Fibroblast of skin of scalp (primary cell): Measurements from ENCODE around the gene ZNF280C.
"Not testable (repeated sequence)": the region's sequence is repeated elsewhere in the genome, so short reads cannot be mapped to it uniquely, and the experiment has no call there.

Source experiments
- DNase-seq: peaks from one replicate; pipeline ENCODE4 v3.0.0-alpha.2; 2013

ZNF280C gene

DNA sequence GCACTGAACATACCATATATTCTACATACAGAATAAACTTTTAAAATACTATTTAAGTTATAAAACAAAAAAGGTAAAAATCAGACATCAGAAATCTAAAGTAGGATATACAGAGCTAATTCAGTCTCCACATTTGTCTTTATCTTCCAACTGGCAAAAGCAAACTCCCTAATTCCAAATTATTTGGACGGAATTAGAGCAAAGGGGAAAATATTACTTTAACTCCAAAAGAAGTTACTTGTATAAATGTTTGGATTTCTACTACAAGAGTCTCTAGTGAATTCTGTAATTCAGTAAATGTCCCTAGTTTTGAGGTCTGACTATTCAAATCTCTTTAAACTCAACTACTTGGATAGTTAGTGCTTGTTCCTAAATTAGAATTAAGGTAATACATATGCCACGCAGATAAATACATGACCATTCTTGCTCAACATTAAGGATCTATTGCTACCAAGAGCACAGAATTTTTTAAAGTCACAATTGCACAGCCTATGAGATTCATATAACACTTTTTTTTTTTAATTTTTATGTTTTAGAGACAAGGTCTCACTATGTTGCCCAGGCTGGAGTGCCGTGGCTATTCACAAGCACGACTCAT is 7.3 kb downstream of the ZNF280C start:
- no peak for DNase-seq

DNA sequence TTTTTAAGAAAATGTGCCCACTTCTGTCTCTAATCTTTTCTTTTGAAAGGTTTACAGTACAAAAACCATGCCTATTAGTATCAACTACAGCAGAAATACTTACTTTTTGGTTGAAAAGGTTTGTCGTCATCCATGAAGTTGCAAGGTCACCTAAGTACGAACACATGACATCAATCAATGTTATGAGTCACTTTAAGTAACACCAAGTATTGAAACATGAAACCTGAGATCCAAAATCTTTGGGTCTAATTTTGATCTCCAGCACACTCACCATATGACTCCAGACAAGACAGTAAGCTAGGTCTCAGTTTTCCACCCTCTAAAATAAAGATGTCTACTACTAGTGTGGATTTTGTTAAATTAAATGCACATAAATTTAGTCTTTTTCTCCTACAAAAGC is 8.4 kb downstream of the ZNF280C start:
- DNase-seq: no peak

DNA sequence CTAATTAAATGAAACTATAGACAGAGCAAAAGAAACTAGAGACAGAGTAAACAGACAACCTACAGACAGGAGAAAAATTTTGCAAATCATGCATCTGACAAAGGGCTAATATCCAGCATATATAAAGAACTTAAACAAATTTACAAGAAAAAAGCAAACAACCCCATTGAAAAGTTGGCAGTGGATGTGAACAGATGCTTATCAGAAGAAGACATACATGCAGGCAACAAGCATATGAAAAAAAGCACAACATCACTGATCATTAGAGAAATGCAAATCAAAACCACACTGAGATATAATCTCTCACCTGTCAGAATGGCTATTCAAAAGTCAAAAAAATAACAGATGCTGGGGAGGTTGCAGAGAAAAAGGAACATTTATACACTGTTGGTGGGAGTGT is 14.8 kb downstream of the ZNF280C start:
- DNase-seq: no peak

DNA sequence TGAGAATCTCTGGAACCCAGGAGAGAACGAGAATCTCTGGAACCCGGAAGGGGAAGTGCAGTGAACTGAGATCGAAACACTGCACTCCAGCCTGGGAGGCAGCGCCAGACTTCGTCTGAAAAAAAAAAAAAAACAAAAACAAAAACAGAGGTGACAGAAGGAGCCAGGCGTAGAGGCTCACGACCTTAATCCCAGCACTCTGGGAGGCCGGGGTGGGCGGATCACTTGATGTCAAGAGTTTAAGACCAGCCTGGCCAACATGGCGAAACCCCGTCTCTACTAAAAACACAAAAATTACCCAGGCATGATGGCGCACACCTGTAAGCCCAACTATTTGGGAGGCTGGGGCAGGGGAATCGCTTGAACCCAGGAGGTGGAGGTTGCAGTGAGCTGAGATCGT is 17.0 kb downstream of the ZNF280C start:
- DNase-seq: no peak

DNA sequence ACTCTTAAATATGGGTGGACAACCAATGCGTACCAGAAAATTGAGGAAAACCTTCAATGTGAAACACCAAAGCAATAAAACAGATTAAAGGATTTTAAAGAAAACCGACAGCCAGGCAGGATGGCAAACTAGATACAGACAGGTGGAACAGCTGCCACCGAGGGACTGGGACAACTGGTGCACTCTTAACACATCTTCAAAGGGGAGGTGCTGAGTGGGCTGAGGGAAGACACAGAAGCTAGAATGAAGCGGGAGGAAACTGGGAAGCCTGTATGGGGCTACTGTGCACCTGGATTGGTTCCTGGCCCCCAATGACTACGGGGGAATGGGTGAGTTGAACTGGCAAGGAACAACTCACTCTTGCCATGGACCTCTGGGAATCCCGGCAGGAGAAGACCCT is 20.7 kb downstream of the ZNF280C start:
- no peak for DNase-seq

DNA sequence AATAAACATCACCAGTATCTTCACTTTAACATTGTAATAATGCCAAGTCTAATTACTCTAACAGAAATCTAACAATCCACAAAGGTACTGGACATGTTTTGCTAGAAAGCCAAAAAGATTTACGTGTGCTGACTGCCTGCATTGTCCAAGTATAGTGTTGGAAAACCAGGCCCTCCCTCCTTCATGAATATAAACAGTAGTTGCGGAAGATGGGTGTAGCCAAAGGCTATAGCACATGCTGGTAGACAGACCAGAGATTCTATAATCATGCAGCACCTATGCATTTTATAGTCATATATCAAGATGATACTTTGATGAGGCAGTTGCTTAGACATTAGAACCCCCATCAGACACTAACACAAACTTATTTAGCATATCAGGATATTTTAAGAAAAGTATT is 22.6 kb downstream of the ZNF280C start:
- DNase-seq: no peak

DNA sequence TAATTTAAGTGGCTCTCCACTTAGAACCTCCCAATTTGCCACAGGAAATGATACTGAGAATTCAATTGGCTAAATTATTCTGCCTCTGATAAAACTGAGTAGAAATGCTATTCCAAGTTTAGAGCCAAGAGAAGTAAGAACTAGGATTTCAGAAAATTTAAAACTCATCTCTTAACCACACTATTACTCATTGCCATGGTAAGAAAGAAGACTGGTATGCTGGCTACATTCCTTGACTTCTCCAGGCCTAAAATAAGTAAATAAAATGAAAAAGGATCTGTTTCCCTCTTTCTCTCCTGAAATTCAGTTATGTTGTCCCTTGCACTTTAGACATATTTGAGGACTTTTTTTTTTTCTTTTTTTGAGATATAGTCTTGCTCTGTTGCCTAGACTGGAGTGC is 23.3 kb downstream of the ZNF280C start:
- peak; percentile 80 for DNase-seq

DNA sequence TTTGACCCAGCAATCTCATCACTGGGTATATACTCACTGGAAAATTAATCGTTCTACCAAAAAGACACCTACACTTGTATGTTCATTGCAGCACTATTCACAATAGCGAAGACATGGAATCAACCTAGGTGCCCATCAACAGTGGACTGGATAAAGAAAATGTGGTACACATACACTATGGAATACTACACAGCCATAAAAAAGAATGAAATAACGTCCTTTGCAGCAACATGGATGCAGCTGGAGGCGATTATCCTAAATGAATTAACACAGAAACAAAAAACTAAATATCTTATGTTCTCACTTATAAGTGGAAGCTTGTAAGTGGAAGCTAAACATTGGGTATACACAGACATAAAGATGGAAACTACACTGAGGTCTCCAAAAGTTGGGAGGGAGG is 37.5 kb downstream of the ZNF280C start:
- not testable (repeated sequence) for DNase-seq

DNA sequence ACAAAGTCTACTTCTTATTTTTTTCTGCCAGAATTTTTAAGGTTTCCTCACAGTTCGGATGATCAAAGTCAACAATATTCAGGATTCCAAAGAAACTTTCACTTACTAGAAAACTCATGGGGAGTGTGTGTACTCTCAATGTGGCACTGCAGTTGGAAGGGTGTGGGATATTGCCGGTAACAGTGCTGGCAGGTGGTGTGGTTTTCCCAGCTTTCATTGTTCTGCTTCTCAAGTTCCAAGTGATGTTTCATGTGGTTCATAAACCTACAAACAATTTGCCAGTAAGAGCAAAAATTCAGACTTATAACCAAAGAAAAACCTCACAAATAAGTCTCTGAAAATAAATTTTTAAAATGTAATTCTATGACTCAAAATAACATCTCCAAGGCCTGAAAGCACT is 39.8 kb downstream of the ZNF280C start:
- no peak for DNase-seq

DNA sequence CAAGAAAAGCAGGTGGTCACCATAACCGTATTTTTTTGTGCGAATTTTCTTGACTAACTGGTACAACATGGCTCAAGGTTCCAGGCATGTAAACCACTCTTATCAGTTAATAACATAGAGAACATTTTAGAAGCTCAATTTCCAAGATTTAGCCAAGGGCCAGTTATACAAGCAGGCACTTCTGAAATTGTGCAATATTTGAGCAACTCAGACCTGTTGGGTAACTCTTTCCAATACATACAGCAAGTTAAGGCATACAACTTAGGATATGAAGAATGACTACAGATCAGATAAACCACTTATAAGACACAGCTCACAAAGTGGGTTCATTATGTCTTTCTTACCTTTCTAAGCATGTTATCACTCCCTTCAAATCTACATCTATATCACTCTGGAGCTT is 43.9 kb downstream of the ZNF280C start:
- DNase-seq: no peak

DNA sequence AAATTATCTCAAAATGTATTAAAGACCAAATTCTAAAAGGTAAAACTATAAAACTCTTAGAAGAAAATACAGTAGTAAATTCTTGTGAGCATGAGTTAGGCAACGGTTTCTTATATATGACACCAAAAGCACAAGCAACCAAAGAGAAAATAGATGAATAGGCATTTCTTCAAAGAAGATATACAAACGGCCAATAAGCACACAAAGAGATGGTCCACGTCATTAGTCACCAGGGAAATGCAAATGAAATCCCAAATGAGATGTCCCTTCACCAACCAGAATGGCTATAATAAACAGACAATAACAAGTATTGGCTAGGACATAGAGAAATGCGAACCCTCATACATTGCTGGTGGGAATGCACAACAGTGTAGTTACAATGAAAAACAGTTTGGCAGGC is 52.4 kb downstream of the ZNF280C start:
- no peak for DNase-seq

DNA sequence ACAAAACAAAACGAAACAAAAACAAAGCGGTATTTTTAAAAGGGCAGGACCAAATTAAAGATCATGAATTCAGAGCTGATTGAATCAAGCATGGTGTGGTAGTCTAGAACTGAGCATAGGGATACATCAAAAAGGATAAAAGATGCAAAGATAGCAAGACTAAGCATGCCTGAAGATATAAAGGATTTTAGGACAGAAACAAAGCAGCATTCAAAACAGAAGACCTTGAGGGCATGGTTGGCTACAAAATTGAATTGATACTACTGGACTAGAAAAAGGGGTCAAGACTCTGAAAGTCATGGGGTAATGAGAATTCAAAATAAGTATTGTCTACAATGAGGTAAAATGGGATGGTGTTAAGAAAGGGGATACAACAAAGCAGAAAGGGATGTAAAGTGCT is 55.3 kb downstream of the ZNF280C start:
- no peak for DNase-seq

DNA sequence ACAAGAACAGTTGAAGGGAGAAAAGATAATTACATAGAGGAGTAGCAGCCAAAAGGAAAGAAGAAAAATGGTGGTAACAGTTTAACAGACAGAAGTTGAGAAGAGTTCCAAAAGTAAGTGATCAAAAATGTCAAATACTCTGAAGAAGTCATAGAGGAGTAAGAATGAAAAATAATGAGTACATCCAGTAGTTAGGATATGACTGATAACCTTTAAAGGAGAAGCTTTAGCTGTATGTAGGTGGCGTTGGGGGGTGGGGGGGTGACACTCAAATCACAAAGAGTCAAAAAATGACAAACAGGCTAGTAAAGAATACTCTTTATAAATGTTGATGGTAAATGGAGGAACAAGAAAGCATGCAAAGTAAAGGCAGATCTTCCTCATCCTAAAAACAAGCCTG is 56.3 kb downstream of the ZNF280C start:
- DNase-seq: no peak

DNA sequence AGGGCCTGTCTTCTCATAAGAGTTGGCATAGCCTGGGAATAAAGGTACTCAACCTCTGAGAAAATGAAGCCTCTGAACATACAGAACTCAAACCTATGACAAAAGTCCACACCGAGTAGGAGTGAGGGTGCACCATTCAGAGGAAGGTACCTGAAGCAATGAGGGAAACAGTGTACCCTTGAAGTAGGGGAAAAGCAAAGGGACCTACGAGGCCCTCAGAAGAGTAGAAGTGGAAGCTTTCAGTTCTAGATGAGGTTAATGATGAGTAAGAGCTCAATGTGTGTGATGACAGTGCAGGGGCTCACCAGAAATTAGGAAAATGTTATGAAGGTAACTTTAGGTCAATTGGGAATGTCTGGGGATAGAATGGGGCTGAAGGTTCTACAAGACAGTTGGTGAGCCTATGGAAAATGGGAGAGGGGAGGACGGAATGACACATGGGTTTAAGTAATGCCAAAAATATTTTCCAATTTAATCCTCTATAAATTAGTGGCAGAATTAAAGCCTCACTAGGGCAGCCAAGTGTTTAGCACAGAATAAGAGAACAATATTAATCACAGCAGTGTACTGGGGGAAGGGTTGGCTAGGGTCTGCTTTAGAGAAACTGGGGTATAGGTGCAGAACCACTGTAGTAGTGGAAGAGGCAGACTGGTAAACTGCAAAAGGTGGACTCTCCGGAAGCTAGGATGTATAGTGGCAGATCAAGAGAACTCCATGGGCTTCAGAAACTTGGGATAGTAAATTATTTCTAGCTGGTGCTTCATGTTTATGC is 57.1 kb downstream of the ZNF280C start:
- DNase-seq: no peak

DNA sequence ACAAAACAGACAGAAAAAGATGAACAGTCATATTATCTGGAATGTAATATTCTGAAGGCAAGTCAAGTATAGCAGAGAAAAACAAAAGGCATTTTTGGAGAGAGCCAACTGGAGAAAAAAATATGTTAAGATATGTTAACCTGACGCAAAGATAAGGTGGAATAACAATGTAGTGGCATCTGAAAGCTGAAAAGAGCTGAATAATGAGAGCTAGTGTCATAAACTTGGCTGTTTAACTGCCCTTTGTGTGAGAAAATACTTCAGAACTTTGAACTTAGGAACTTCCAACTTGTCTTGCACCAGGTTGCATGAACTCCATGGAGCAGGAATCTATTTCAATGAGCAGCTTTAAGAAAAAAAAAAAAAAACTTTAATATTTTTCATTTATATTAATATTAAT is 64.1 kb downstream of the ZNF280C start:
- no peak for DNase-seq

DNA sequence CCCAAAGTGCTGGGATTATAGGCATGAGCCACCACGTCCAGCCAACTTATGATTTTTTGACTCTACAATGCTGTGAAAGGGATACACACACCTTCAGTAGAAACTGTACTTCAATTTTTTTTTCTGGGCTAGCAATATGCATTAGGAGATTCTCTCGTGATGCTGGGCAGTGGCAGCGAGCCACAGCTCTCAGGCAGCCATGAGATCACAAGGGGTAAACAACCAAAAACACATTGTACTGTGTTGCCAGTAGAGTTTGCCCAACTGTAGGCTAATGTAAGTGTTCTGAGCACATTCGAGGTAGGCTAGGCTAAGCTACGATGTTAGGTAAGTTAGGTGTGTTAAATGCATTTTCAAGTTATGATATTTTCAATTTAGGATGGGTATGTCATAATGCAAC is 71.2 kb downstream of the ZNF280C start:
- no peak for DNase-seq

DNA sequence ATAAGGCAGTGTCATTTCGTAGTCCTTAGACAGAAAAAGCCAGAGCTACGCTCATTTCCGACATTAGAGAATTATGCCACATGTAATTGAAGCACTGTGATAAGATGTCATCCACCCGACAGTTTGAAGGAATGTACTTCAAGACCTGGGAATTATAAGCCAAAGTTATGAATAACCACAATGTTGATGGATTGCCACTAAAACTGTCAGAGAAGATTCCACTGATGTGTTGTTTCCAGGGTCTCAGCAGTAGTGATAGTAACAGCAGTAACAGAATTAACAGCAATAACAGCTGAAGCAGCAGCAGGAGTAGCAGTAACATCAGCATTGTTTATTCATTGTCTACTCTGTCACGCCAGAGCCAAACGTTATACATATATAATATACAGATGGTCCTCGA is 72.2 kb downstream of the ZNF280C start:
- peak; percentile 40 for DNase-seq

DNA sequence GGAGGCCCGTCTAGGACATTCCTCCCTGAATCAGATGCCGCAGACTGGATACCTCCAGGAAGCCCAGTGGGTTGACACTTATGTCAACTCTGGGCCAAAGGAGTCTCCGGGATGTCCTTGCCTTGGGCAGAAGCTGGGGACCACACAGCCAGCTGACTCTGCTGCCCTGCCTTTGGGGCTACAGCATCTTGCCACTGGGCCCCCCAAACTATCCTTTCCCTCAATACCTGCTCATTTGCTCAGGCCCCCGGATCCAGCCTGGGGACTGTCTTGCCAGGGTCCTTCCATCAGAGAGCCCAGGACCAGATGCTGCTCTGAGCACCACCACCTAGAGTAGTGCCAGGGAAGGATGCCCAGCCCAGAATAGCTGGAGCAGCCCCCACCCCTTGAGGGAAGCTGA is 77.9 kb downstream of the ZNF280C start:
- DNase-seq: no peak

DNA sequence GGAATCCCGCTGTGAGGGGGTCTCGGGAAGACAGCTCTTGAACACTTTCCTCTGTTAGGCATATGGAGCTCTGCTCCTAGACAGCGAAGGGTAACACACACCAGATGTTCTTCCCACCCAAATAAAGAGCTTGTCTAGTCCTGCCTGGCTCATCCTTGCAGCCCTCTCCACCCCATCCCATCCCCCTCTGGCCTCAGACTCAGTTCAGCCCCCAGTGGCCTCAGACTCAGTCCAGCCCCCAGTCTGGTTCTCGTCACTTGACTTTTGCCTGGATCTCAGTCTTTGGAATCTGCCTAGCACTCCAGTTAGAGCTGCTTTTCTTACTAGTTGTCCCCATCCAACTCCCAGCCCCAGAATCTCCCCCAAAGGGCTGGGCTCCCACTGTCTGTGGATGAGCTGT is 82.0 kb downstream of the ZNF280C start:
- DNase-seq: no peak

DNA sequence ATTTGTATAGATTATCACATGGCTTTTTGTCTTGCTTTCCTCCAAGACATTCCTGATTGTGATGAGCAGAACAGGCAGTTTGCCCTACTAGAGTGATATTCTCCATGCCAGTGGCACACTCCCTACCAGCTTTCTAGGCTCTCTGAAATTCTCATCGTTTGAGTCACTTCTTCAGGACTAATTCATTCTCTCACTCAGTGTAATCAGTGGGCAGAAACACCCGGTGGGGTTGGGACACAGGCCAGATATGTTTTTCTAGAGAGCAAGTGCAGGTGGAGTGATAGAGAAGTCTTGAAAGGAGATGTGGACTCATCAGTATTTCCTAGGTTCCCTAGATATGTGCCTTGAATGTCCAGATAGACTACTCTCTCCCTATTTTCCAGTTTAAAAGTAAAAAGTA is 83.8 kb downstream of the ZNF280C start:
- DNase-seq: no peak

DNA sequence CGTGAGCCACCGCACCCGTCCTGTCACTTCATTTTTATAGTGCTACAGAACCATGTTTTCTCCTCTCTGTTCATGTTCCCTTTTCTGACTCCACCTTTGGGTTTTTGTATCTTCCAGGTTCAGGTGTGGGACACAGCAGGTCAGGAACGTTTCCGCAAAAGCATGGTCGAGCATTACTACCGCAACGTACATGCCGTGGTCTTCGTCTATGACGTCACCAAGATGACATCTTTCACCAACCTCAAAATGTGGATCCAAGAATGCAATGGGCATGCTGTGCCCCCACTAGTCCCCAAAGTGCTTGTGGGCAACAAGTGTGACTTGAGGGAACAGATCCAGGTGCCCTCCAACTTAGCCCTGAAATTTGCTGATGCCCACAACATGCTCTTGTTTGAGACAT is 84.5 kb downstream of the ZNF280C start:
- DNase-seq: no peak

DNA sequence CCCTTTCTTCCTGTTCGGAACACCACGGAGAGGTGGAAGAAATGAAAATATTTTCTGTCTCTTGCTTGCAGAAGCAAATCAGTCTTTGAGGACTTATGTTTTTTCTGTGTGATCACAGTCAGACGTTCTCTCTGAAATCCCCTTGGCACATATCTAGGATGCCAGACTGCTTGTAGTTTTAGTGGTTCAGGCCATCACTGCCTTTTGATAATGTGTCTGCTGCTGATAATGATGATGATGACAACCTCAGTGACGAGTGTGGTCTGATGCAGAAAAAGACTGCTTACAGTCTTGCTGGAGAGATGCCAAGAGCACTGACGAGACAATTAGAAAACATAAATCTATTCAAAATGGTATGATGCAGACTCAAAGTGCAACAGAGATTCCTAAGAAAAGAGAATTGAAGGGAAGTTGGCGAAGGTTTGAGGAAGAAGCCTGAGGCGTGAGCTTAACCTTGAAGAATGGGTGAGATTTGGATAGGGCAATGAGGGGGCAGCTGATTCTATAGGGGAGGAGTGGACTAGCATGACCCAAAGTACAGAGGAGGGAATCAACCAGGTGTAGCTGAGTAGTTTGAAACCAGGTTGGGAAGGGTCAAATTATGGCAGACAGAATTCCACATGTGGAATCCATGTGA is 89.0 kb downstream of the ZNF280C start:
- peak; percentile 38 for DNase-seq

DNA sequence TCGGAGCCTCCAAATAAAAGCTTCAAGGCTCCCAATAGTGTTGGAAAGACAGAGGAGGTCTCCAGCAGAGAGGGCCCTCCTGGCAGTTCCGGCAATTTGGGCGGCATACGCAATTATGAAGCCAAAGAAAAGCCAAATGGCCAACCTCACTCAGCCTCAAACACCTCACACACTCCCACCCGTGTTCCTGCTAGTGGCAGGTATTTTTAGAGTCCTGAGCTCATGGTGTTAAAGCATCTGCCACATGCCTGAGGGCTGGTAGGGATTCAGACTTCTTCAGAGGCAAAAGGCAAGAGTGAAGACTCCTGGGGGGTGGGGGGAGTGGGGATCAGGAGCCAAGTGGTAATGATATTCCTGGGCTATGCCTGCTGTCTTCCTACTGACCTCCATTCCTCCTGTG is 89.5 kb downstream of the ZNF280C start:
- no peak for DNase-seq

DNA sequence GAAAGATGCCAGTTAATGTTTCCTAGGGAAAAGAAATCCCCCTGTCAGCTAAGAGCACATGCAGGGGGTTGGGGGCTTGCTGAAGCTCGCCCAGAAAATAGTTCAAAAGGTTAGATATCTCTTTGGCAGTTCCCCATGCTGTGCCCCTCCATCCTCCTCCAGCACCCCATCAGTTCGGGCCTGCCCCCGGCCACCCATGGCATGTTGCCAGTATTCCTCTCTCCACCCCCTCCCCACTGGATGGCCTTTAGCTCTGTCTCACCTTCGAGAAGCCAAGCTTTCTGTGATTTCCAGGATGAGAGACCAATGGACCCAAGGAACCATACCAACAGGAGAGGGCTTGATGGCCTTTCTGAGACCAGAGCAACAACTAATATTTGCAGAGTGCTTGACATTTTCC is 91.8 kb downstream of the ZNF280C start:
- no peak for DNase-seq
